Left renal pelvis (tissue), 4 donors: ENCODE measurements around the gene HMGA1. TPM values are rescaled to one million over a fixed set of nuclear protein-coding genes. Genes with fewer than 3 reads are reported as not detected.

Experiments used
- DNase-seq, 4 donors: peaks; one replicate each; pipeline ENCODE4 v3.0.0-alpha.2; 2013; ENCODE audit warnings: low read depth in 4 of 4, low spot score in 3 of 4
- polyA plus RNA-seq, 4 donors: library from polyadenylated mRNA; unstranded; fragments of 120-200 nt; gene quantifications; one replicate each; pipeline ENCODE4 v1.2.1, GENCODE V29; 2013; ENCODE audit not compliant: insufficient read length in 4 of 4

HMGA1 gene
- polyA plus RNA-seq, 4 donors: 27.1 to 154 (median 113) TPM

DNA sequence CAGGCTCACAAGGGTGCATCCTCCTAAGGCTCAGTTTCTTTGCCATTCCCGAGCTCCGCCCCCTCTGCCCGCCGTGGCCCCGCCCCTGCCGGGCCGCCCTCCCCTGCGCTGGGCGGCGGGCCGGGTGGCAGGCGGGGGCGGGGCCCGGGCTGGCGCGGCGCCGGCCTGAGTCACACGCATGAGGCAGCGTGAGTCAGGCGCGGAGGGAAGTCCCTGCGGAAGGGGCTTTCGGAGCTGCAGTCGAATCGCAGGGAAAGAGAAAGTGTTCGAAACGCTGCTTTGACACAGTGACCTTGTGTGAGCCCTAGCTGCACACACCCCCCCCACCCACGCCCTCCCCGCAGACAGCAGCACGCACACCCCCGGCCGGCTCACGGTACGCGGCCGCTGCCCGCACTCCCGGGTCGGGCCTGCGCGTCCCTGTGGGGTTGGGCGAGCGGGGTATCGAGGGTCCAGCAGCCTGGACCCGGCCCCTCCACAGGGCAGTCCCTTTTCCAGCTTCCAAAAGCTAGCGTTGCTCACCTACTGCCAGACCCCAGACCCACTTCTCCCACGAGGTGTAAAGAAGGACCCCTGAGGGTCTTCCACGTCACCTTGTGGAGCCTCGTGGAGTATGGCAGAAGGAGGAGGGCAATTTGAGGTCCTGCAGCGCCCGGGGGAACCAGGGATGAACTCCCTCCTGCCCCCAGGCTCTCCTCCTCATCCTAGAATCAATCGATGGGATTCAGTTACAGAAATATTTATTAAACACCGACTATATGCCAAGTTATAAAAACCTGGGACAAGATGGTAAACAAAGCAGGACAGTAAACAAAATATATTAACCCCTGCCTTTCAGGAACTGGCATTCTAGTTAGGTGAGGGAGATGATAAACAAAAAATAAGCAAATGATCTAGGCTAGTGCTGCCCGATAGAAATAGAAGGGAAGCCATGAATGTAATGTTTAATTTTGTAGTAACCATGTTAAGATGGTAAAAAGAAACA lies 12.4 kb upstream of the HMGA1 start:
- peak in 3 of 4 donors; percentile 70 to 79 (median 72) for DNase-seq

DNA sequence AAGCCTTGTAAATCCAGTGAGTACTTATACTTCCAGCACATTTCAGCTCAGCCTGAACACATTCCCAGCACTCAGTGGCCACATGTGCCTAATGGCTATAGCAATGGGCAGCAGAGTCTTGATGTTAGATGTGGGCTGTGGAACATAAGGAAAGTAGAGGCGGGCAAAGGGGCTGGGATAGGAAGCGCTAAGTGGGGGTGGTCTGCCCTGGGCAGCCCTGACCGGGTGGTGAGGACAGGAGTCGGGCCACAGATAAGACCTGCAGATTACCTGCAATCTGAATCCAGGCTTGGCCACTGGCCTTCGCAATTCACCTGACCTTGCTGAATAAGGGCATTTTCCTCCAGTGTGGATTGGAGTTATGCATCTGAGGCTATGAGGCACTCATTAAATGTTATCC lies 11.1 kb upstream of the HMGA1 start:
- no peak for DNase-seq

GRCh38 chr6:34226066-34226465 lies 10.6 kb upstream of the HMGA1 start:
- DNase-seq: no peak

DNA sequence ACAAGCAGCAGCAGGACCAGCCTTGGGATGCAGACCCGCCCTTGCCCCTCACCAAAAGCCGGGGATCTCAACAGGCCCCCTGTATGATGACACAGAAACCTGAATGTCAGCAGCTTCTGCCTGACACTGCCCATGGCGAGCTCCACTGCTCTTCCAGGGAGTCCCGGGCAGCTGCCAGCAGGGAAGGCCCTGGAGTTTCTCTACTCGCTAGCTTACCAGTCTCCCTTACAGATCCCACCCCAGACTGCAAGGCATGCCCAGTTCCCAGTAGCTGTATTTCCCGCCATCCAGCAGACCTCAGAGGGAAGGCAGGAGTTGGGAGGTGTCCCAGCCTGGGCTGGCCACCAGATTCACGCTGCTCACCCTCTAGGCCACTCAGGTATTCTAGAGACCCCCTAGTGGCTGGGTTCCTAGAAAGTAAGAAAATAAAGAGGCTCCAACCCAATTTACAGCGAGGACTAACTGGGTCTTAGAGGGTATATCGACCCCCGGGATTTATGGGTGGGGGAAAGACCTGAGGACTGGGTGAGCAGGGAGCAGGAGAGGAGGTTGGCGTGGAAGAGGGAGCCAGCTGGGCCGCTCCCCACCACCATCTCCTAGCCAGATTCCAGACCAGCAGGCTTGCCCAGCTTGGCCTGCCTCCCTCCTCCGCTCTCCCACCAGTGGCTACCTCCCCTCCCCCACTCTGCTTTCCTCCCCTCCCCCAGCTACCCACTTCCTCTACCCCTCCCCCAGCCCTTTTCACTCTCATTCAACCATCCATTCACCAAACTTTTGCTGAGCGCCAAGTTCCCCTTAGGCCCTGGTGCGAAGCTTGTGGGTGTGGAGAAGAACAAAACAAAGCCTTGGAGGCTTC lies 9.7 kb upstream of the HMGA1 start:
- DNase-seq: no peak

- DNase-seq: no peak
Observed at GRCh38 chr6:34227761-34228421, 8.8 kb upstream of the HMGA1 start.

DNA sequence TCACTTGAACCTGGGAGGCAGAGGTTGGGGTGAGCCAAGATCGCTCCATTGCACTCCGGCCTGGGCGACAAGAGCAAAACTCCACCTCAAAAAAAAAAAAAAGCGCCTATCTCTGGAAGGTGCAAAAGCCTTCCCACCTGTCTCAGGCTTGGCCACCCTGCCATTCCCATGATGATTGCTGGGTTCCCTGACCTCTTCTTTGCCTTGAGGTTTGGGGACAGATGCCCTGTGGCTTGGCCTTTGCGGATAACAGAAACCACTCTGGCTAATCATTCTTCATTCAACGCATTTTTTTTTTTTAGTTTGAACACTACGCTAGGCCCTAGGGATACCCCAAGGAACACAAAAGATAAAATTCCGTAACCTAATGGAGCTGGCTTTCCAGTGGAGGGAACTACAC lies 6.8 kb upstream of the HMGA1 start:
- no peak for DNase-seq

DNA sequence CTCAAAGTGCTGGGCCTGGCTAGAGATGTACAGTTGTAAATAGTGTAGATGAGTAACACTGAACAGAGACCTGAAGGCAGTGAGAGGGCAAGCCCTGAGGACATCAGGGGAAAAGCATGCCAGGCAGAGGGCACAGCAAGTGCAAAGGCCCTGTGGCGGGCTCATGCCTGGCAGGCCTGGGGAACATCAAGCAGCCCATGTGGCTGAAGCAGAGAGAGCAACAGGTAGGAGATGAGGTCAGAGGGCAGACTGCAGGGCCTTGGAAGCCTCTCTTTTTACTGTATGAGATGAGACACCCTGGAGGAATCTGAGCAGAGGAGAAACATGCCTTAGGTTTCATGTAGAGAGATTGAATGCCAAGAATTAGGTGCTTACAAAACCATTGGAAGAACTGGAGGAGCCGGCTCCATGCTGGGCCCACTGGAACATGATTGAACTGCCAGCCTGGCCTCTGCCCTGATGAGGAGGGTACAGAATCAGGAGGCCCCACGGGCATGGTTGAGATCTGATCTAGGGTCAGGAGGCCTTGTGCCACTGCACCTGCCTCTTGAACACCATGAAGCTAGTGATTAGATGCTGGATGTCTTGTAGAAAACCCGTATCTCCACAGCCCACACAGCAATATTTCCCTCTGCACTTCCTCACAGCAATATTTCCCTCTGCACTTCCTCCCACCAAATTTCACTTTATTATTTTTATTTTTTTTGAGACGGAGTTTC lies 5.9 kb upstream of the HMGA1 start:
- DNase-seq: no peak

GRCh38 chr6:34231566-34232336 lies 4.9 kb upstream of the HMGA1 start:
- DNase-seq: no peak

- DNase-seq: no peak
Observed at GRCh38 chr6:34232901-34233300, 3.8 kb upstream of the HMGA1 start.

GRCh38 chr6:34233867-34234266 lies 2.8 kb upstream of the HMGA1 start:
- no peak for DNase-seq

- DNase-seq: no peak
Observed at GRCh38 chr6:34234667-34235306, 1.9 kb upstream of the HMGA1 start.

DNA sequence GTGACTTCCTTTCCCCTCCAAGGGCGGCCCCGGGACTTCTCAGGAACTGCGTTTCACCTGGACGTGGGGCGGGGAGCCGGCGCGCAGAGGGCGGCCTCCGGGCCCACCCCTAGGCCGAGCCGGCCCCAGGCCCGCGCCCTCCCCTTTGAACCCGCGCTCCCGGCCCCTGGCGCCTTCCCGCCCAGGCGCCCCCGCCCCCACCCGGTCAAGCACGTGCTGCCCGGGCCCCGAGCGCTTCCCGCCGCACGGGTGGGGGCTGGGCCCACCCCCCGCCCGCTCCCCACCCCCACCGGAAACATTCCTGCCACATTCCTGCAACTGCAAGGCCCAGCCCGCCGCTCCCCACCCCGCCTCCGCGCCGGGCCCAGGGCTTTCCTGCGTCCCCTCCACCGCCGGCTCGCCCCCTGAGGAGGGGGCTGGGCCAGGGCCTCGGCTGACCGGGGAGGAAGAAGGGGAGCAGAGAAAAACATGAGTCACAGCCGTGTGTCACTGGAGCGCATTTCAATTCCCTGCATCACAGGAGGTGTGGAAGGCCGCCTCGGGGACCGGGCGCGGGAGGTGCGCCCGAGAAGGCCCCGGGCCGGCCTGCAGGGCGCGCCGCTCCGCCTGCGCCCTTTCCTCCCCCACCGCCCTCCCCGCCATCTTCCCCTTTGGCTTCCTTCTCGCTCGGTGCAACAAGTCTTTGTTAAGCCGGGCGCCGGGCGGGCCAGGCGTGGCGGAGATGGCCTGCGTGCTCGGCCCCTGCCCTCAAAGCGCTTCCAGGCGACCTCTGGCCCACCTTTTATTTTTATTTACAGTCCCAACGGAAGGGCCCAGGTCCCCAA lies 1.2 kb upstream of the HMGA1 start:
- peak in 1 of 4 donors; percentile 35 for DNase-seq

DNA sequence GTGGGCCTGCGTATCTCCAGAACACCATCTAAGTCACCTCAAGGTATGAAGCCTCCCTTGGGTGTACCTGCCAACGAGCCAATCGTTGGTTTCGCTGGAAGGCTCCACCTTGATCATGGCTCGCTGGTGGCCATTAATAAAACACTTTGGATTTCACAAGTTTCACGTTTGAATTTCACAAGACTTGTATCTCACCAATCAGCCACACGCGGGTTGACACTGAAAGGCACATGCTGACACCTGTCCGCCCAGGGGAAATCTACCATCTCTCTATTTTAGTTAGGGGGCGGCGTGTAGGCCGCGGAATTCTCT lies 586 bp upstream of the HMGA1 start:
- DNase-seq: no peak

- DNase-seq: no peak
Observed at GRCh38 chr6:34237316-34237721, 646 bp downstream of the HMGA1 start.

DNA sequence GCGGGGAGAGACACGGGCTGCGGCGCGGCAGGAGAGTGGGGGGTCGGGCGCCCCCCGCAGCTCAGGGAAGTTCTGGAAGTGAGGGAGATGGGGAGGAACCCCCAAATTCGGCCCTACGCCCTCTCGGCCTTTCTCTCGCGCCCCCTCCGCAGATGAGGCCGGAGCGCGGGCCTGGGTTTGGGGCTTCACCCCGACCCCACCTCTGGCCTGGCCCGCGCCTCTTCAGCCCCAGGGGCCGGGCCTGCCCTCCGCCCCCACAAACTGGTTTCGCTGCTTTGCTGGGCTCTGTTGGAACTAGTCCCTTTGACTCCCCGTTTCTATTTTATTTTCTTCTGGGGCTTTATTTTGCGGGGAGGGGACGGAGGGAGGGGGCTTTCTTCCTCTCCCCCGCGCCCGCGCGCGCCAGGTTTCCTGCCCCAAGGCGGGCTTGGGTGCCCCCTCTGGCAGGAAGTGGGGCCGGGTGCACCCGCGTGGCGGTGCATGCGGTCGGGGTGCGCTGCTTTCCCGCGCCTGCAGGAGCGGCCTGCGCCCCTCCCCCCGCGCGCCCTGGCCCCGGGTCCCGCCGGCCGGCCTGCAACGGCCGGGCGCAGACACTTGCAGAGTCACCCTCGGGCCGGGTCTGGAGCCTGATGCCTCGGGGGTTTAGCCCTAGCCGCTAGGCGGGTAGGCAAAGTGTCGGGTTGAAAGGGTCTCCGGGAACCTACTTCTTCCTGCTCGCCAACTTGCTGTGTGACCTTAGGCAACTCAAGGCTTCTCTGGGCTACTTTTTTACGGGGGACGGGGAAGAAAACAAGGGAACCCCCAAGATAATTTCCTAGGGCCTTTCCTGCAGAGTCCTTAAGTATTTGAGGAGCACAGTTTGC lies 1.3 kb downstream of the HMGA1 start:
- no peak for DNase-seq

DNA sequence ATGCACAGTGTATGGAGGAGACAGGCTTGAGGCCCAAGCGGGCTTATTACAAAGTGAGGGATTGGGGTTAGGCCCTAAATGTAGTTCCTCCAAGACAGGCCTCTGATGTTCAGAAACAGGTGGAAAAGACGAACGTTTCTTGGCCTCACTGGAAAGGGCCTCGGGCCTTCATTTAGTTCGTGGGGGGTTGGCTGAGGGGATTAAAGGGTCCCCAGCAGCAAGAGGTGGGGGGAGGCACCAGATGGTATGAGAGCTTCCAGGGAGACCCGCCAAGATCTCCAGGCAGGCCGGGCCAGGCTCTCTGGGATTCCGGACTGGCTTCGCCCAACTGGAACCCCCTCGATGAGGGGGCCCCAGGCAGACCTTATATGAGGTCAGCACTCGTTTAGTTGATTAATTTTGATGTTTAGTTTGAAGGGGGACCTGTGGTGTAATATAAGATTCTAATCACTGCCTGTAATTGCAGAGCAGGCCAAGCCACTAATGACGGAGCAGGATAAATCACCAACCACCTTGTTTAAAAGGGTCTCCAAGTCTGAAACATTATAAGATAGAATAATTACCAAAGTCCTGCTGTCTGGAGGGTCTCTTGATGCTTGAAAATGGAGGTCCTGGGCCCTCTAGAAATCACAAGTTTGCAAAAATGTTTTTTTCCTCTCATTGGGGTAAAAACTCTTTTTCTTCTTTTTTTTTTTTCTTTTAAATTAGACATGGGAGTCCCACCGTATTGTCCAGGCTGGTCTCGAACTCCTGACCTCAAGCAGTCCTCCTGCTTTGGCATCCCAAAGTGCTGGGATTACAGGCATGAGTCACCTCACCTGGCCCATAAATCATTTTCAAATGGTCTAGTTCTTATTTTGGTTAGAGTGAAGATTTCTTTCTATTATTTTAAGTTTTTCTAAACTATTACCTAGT lies 2.2 kb downstream of the HMGA1 start:
- DNase-seq: no peak

- no peak for DNase-seq
Observed at GRCh38 chr6:34239500-34239825, 2.8 kb downstream of the HMGA1 start.
